ENCODE results near the gene SERGEF. TPM values are rescaled to one million over a fixed set of nuclear protein-coding genes. Genes with fewer than 3 reads are reported as not detected.
"Not testable (repeated sequence)": the region's sequence is repeated elsewhere in the genome, so short reads cannot be mapped to it uniquely, and the experiment has no call there.

The SERGEF gene
- total RNA-seq, 5 donors from 2014 or later (not counting 1 experiment from before 2014, with no cell fraction given), result 45.9 to 59.1 (median 55.9) TPM

DNA sequence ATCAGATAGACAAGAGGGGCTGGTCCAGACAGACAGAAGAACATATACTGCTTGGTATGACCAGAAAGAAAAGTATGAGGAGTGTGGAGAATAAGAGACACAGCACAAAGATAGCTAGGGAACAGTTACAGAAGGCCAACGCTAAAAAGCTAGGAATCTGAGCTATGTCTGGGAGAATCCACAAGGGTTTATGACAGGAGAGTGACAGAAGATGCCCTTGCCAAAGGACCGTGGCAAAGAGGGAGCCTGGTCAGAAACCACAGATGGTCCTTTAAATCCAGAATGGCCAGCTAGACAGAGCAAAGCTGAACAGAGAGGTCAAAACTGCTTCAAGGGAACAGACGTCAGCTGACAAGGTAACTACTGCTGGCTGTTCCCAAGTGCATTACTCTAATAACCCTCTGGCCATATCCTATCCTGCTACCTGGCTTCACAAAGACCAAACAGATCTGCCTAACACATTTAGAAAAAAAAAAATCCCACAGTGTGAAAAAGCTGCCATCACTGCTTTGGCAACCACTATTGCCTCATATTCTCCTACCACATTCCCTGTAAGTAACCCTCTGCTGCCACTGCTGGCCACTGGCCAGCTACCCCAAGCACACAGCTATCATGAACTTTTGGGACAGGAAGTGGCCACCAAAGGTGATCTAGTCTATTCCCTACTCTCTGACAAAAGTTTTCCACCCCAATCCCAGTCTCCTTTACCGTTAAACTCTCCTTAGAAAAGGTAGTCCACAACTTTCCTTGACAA lies 7.3 kb downstream of the SERGEF start:
- Histone ChIP-seq H3K36me3 (ENCODE audit: control insufficient read depth in 2 of 2, extremely low read depth in 1 of 2, insufficient read depth in 1 of 2, low read length in 1 of 2) (peaks cover 0 to 50% of the 10 kb centered on the region in 2 donors), H3K9me3 (no peaks in the 10 kb centered on the region), H3K27me3 (replicated peaks in 1 of 2; ENCODE audit: control insufficient read depth in 2 of 2, extremely low read depth in 1 of 2, insufficient read depth in 2 of 2, low read length in 1 of 2) (no peaks in the 10 kb centered on the region), H3K4me3 (ENCODE audit: control insufficient read depth in 1 of 2, extremely low read depth in 1 of 2, low read length in 1 of 2) (no peak overlapping the region), H3K4me1 (ENCODE audit: control insufficient read depth in 1 of 2, extremely low read depth in 1 of 2, insufficient read depth in 2 of 2, low read length in 2 of 2) (no peaks in the 10 kb centered on the region), H3K27ac (ENCODE audit: low read length) (no peak overlapping the region)
- Mint-ChIP-seq H3K27me3 (no peaks in the 10 kb centered on the region), H3K27ac (no peak overlapping the region), H3K9me3 (no peaks in the 10 kb centered on the region), H3K36me3 (peaks cover 48% of the 10 kb centered on the region), H3K4me3 (no peak overlapping the region), H3K4me1 (peaks cover 2 to 5% (median 4%) of the 10 kb centered on the region in 3 donors)
- CTCF ChIA-PET, result interaction anchor here (0.7 to 1.6 kb wide), 3 partner anchors 9 to 18 kb away, joined by 3 read pairs; no protein-coding TSS in a partner anchor
- DNase-seq, result no peak
- 94% methylated on average over 3 of the region's 4 CpGs for WGBS (ENCODE audit: insufficient coverage)
- POLR2A ChIA-PET, result no interaction called here
- no peak for ATAC-seq (replicated peaks in 1 of 4)

DNA sequence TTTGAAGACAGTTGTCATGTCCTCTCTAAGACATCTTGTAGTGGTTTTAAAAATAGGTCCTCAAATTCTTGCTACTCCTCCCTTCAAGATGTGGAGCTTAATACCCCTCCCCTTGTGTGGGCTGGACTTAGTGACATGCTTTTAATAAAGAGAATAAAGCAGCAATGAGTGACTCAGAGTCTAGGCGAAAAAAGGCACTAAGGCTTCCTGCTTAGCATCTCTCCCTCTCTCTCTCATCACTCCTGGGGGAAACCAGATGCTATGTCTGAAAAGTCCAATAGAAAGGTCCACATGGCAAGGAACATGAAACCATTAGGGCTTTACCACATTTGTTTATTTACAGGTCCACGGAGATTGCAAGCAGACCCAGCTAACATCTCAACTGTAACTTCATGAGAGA lies 11.7 kb downstream of the SERGEF start:
- Mint-ChIP-seq H3K4me3 (no peak overlapping the region), H3K27me3 (no peaks in the 10 kb centered on the region), H3K27ac (no peak overlapping the region), H3K4me1 (peaks cover 0 to 12% (median 9%) of the 10 kb centered on the region in 3 donors), H3K36me3 (peaks cover 74% of the 10 kb centered on the region), H3K9me3 (no peaks in the 10 kb centered on the region)
- ATAC-seq (replicated peaks in 1 of 4) (no peak), DNase-seq (no peak)
- H3K4me1 ChIP-seq (ENCODE audit: control insufficient read depth in 1 of 2, extremely low read depth in 1 of 2, insufficient read depth in 2 of 2, low read length in 2 of 2), result peaks cover 0 to 3% of the 10 kb centered on the region in 2 experiments
- ChIA-PET CTCF (interaction anchor here in 1 of 2 donors (0.7 kb wide), 1 partner anchor 8 kb away, joined by 3 read pairs; no protein-coding TSS in a partner anchor), POLR2A (no interaction called here)
- peaks cover 5 to 62% of the 10 kb centered on the region in 2 donors for H3K36me3 ChIP-seq (ENCODE audit: control insufficient read depth in 2 of 2, extremely low read depth in 1 of 2, insufficient read depth in 1 of 2, low read length in 1 of 2)
- H3K27ac ChIP-seq (ENCODE audit: low read length), result no peak overlapping the region
- no peak overlapping the region for H3K4me3 ChIP-seq (ENCODE audit: control insufficient read depth in 1 of 2, extremely low read depth in 1 of 2, low read length in 1 of 2)
- no peaks in the 10 kb centered on the region for H3K9me3 ChIP-seq
- H3K27me3 ChIP-seq (replicated peaks in 1 of 2; ENCODE audit: control insufficient read depth in 2 of 2, extremely low read depth in 1 of 2, insufficient read depth in 2 of 2, low read length in 1 of 2), result no peaks in the 10 kb centered on the region
- 100% methylated on average over 1 of the region's 2 CpGs for WGBS (ENCODE audit: insufficient coverage)

DNA sequence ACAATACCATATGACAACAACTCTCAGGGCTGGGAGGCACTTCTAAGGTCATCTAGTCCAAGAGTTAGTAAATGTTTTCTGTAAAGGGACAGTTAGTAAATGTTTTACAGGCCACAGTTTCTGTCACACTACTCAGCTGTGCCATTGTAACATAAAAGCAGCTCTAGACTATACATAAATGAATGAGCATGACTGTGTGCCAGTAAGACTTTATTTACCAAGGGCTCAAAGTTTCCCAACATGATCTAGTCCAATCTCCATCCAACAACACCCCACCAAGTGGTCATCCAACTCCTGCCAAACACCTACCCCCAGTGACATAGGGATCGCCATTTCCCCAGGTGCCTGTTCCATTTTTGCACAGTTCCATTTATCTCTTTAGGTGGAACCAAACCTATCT lies 12.1 kb downstream of the SERGEF start:
- Histone ChIP-seq H3K36me3 (ENCODE audit: control insufficient read depth in 2 of 2, extremely low read depth in 1 of 2, insufficient read depth in 1 of 2, low read length in 1 of 2) (peaks cover 5 to 62% of the 10 kb centered on the region in 2 donors), H3K4me3 (ENCODE audit: control insufficient read depth in 1 of 2, extremely low read depth in 1 of 2, low read length in 1 of 2) (no peak overlapping the region), H3K4me1 (ENCODE audit: control insufficient read depth in 1 of 2, extremely low read depth in 1 of 2, insufficient read depth in 2 of 2, low read length in 2 of 2) (peaks cover 0 to 3% of the 10 kb centered on the region in 2 experiments), H3K27ac (ENCODE audit: low read length) (no peak overlapping the region), H3K27me3 (replicated peaks in 1 of 2; ENCODE audit: control insufficient read depth in 2 of 2, extremely low read depth in 1 of 2, insufficient read depth in 2 of 2, low read length in 1 of 2) (no peaks in the 10 kb centered on the region), H3K9me3 (no peaks in the 10 kb centered on the region)
- H3K27ac Mint-ChIP-seq, result no peak overlapping the region
- WGBS (ENCODE audit: insufficient coverage), result no CpG with 5 or more reads among the region's 1 CpG
- ChIA-PET CTCF (interaction anchor here in 1 of 2 donors (0.7 kb wide), 1 partner anchor 8 kb away, joined by 3 read pairs; no protein-coding TSS in a partner anchor), POLR2A (no interaction called here)
- no peak overlapping the region for H3K4me3 Mint-ChIP-seq
- no peak for ATAC-seq (replicated peaks in 1 of 4)
- DNase-seq, result no peak
- H3K4me1 Mint-ChIP-seq, result peaks cover 0 to 12% (median 9%) of the 10 kb centered on the region in 3 donors
- no peaks in the 10 kb centered on the region for H3K9me3 Mint-ChIP-seq
- H3K36me3 Mint-ChIP-seq, result peaks cover 76% of the 10 kb centered on the region
- no peaks in the 10 kb centered on the region for H3K27me3 Mint-ChIP-seq

DNA sequence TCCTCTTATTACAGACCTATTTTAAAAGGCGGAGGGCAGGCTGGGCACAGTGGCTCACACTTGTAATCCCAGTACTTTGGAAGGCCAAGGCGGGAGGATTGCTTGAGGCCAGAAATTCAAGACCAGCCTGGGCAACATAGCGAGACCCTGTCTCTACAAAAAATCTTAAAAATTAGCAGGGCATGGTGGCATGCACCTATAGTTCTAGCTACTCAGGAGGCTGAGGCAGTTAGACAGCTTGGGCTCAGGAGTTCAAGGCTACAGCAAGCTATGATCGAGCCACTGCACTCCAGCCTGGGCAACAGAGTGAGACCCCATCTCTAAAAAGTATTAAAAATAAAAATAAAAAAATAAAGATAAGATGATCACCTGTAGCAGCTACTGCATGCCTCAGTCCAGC lies 12.7 kb downstream of the SERGEF start:
- H3K27ac Mint-ChIP-seq; H3K9me3 Mint-ChIP-seq; ATAC-seq (replicated peaks in 1 of 4); H3K27me3 ChIP-seq (replicated peaks in 1 of 2; ENCODE audit: control insufficient read depth in 2 of 2, extremely low read depth in 1 of 2, insufficient read depth in 2 of 2, low read length in 1 of 2); H3K27me3 Mint-ChIP-seq; POLR2A ChIA-PET; DNase-seq; H3K4me3 ChIP-seq (ENCODE audit: control insufficient read depth in 1 of 2, extremely low read depth in 1 of 2, low read length in 1 of 2); H3K9me3 ChIP-seq; H3K4me3 Mint-ChIP-seq; H3K27ac ChIP-seq (ENCODE audit: low read length); H3K4me1 ChIP-seq (ENCODE audit: control insufficient read depth in 1 of 2, extremely low read depth in 1 of 2, insufficient read depth in 2 of 2, low read length in 2 of 2): not testable (repeated sequence)
- peaks cover 0 to 12% (median 9%) of the 10 kb centered on the region in 3 donors for H3K4me1 Mint-ChIP-seq
- peaks cover 5 to 62% of the 10 kb centered on the region in 2 donors for H3K36me3 ChIP-seq (ENCODE audit: control insufficient read depth in 2 of 2, extremely low read depth in 1 of 2, insufficient read depth in 1 of 2, low read length in 1 of 2)
- 96% methylated on average over 3 of the region's 4 CpGs for WGBS (ENCODE audit: insufficient coverage)
- CTCF ChIA-PET, result interaction anchor here (0.6 kb wide), 2 partner anchors 9 to 582 kb away, joined by 3 to 4 read pairs; no protein-coding TSS in a partner anchor
- H3K36me3 Mint-ChIP-seq, result peaks cover 76% of the 10 kb centered on the region

DNA sequence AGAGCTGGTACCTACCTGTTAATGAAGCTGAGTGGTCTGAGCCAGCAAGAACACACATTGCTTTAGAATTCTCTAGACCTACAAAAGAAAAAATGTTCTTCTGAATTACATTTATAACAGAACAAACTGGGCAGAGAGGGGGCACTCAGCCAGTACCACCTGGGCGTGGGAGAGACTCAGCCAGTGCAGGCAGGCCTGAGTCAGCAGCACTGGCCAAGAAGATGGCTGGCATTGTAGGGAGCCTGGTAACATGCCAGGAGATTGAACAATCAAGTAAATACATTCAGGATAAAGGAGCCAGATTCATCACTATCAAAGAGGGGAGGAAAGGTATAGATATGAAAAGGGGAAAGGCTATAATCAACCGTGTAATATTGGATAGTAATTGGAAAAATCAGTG lies 19.9 kb downstream of the SERGEF start:
- no peak overlapping the region for H3K4me3 ChIP-seq (ENCODE audit: control insufficient read depth in 1 of 2, extremely low read depth in 1 of 2, low read length in 1 of 2)
- WGBS (ENCODE audit: insufficient coverage), result 100% methylated on average over 1 of the region's 2 CpGs
- no peak overlapping the region for H3K27ac ChIP-seq (ENCODE audit: low read length)
- ChIA-PET POLR2A (no interaction called here), CTCF (interaction anchor here (0.5 to 0.6 kb wide), 2 partner anchors 8 to 112 kb away, joined by 3 to 9 read pairs; no protein-coding TSS in a partner anchor)
- Mint-ChIP-seq H3K9me3 (no peaks in the 10 kb centered on the region), H3K36me3 (peaks cover 57% of the 10 kb centered on the region), H3K4me3 (no peak overlapping the region), H3K4me1 (peaks cover 0 to 3% (median 2%) of the 10 kb centered on the region in 3 donors), H3K27me3 (no peaks in the 10 kb centered on the region), H3K27ac (no peak overlapping the region)
- H3K9me3 ChIP-seq, result no peaks in the 10 kb centered on the region
- no peak for ATAC-seq (replicated peaks in 1 of 4)
- H3K27me3 ChIP-seq (replicated peaks in 1 of 2; ENCODE audit: control insufficient read depth in 2 of 2, extremely low read depth in 1 of 2, insufficient read depth in 2 of 2, low read length in 1 of 2), result no peaks in the 10 kb centered on the region
- no peak for DNase-seq
- H3K4me1 ChIP-seq (ENCODE audit: control insufficient read depth in 1 of 2, extremely low read depth in 1 of 2, insufficient read depth in 2 of 2, low read length in 2 of 2), result no peaks in the 10 kb centered on the region
- H3K36me3 ChIP-seq (ENCODE audit: control insufficient read depth in 2 of 2, extremely low read depth in 1 of 2, insufficient read depth in 1 of 2, low read length in 1 of 2), result peaks cover 4 to 50% of the 10 kb centered on the region in 2 donors

DNA sequence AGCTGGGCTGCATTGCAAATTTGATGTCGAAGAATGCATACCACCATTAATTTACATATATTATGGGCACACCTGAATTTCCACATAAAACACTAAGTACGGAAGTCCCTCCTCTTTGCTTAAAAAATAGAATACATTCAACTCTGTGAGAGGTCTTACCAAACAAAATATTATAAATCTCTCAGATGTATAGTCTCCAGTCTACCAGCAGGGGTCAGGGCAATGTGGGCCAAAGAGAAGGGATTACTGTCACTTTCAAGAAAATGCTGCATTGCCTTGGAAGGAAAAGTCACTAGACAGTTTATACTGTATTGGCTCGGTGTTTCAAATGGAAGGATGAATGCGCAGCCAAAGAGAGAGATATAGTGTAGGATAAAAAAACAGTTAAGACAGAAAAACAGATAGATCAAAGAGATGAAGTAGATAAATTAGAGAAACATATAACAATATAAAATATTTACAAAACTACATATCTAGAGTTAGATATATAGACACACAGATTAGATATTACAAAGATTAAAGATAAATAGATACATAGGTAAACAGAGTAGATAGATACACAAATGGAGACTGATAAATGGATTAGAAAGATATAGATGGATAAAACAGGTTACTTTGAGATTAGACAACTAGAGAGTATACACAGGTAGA lies 20.9 kb downstream of the SERGEF start:
- ATAC-seq (replicated peaks in 1 of 4) (peak; percentile 74 to 83 (median 77)), DNase-seq (peak in 29 of 35 experiments; percentile 11 to 65 (median 31))
- H3K4me1 ChIP-seq (ENCODE audit: control insufficient read depth in 1 of 2, extremely low read depth in 1 of 2, insufficient read depth in 2 of 2, low read length in 2 of 2), result no peaks in the 10 kb centered on the region
- peaks cover 4 to 56% of the 10 kb centered on the region in 2 donors for H3K36me3 ChIP-seq (ENCODE audit: control insufficient read depth in 2 of 2, extremely low read depth in 1 of 2, insufficient read depth in 1 of 2, low read length in 1 of 2)
- ChIA-PET POLR2A (interaction anchor here in 1 of 2 donors (0.6 kb wide), 1 partner anchor 18 kb away, joined by 3 read pairs; no protein-coding TSS in a partner anchor), CTCF (interaction anchor here (0.9 to 1.4 kb wide), 5 partner anchors 11 to 114 kb away, joined by 3 to 7 read pairs (median 3); partner anchors contain the start of gene SAAL1 (in 2 of the 2))
- no peaks in the 10 kb centered on the region for H3K27me3 ChIP-seq (replicated peaks in 1 of 2; ENCODE audit: control insufficient read depth in 2 of 2, extremely low read depth in 1 of 2, insufficient read depth in 2 of 2, low read length in 1 of 2)
- Mint-ChIP-seq H3K27me3 (no peaks in the 10 kb centered on the region), H3K27ac (no peak overlapping the region), H3K36me3 (peaks cover 60% of the 10 kb centered on the region), H3K9me3 (no peaks in the 10 kb centered on the region), H3K4me3 (no peak overlapping the region), H3K4me1 (peaks cover 0 to 3% (median 2%) of the 10 kb centered on the region in 3 donors)
- H3K27ac ChIP-seq (ENCODE audit: low read length), result no peak overlapping the region
- H3K9me3 ChIP-seq, result no peaks in the 10 kb centered on the region
- WGBS (ENCODE audit: insufficient coverage), result 86% methylated on average over 1 of the region's 4 CpGs
- H3K4me3 ChIP-seq (ENCODE audit: control insufficient read depth in 1 of 2, extremely low read depth in 1 of 2, low read length in 1 of 2), result no peak overlapping the region

All from T-cell (primary cell).